Ishikawa (cell line): ENCODE measurements around the gene HCST.

ENCODE experiments used
- NFIC ChIP-seq: IDR thresholded peaks from 2 replicates; pipeline ENCODE4 v1.6.1; 2012
- RAD21 ChIP-seq: IDR thresholded peaks from 2 replicates; pipeline ENCODE4 v1.6.1; 2012; ENCODE audit warnings: low read depth
- TF ChIP-seq, protein P1 (sequence below): IDR thresholded peaks from 2 replicates; pipeline ENCODE4 v1.6.1; 2012

DNA sequence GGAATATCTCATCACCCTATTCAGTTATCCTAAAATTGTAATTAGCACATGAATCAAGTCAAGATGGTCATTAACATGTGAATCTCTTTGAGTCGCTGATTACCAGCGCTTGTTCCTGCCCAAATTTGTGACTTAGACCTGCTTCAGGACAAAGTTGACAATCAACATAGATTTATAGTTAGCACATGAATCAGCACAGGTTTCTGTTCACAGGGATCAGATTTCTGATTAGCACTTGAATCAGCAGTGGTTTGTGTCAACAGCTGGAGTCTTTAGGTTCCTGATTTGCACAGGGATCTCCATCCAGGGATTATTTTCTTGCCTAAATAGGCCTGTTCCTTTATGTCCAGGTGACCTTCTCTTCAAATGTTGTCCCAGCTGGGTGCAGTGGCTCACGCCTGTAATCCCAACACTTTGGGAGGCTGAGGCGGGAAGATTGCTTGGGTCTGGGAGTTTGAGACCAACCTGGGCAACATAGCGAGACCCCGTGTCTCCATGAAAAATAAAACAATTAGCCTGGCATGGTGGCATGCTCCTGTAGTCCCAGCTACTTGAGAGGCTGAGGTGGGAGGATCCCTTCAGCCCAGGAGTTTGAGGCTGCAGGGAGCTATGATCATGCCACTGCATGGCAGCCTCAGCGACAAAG, 30.1 kb downstream of the HCST start:
- TF ChIP-seq RAD21 (no peak), NFIC (no peak)
- TF ChIP-seq, protein P1, sequence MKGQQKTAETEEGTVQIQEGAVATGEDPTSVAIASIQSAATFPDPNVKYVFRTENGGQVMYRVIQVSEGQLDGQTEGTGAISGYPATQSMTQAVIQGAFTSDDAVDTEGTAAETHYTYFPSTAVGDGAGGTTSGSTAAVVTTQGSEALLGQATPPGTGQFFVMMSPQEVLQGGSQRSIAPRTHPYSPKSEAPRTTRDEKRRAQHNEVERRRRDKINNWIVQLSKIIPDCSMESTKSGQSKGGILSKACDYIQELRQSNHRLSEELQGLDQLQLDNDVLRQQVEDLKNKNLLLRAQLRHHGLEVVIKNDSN = no peak
